ENCODE results near the gene ACTL10.
A peak's percentile ranks its signal among the peaks of the same experiment; 100 is the strongest.

The ACTL10 gene

GRCh38 chr20:33651562-33652048 is 15.1 kb upstream of the ACTL10 start:
- DNase-seq (ENCODE audit: low read depth in 1 of 2, low spot score in 1 of 2) = peak in 1 of 2 experiments; percentile 56
- TF ChIP-seq JUND (IDR thresholded peaks at IDR 0.05; ENCODE audit: low read depth) = no peak
- in situ Hi-C loops (cut with HindIII; ENCODE audit: low pct_unique_long_range_greater_than_20kb, low sequenced_read_pairs) = no loop called here

GRCh38 chr20:33653218-33653899 is 13.4 kb upstream of the ACTL10 start:
- TF ChIP-seq JUND (IDR thresholded peaks at IDR 0.05; ENCODE audit: low read depth) = no peak
- DNase-seq (ENCODE audit: low read depth in 1 of 2, low spot score in 1 of 2) = peak in 1 of 2 experiments; percentile 80
- in situ Hi-C loops (cut with HindIII; ENCODE audit: low pct_unique_long_range_greater_than_20kb, low sequenced_read_pairs) = no loop called here

- in situ Hi-C loops (cut with HindIII; ENCODE audit: low pct_unique_long_range_greater_than_20kb, low sequenced_read_pairs) = no loop called here
- DNase-seq (ENCODE audit: low read depth in 1 of 2, low spot score in 1 of 2) = peak in 1 of 2 experiments; percentile 77
- no peak for TF ChIP-seq JUND (IDR thresholded peaks at IDR 0.05; ENCODE audit: low read depth)
Observed at GRCh38 chr20:33653900-33654596, 12.7 kb upstream of the ACTL10 start.

GRCh38 chr20:33654680-33655161 is 12.0 kb upstream of the ACTL10 start:
- no peak for DNase-seq (ENCODE audit: low read depth in 1 of 2, low spot score in 1 of 2)
- in situ Hi-C loops (cut with HindIII; ENCODE audit: low pct_unique_long_range_greater_than_20kb, low sequenced_read_pairs) = no loop called here
- no peak for TF ChIP-seq JUND (IDR thresholded peaks at IDR 0.05; ENCODE audit: low read depth)

- TF ChIP-seq JUND (IDR thresholded peaks at IDR 0.05; ENCODE audit: low read depth) = no peak
- in situ Hi-C loops (cut with HindIII; ENCODE audit: low pct_unique_long_range_greater_than_20kb, low sequenced_read_pairs) = no loop called here
Observed at GRCh38 chr20:33655164-33655563, 11.6 kb upstream of the ACTL10 start.

GRCh38 chr20:33656010-33656782 is 10.5 kb upstream of the ACTL10 start:
- in situ Hi-C loops (cut with HindIII; ENCODE audit: low pct_unique_long_range_greater_than_20kb, low sequenced_read_pairs) = no loop called here
- DNase-seq (ENCODE audit: low read depth in 1 of 2, low spot score in 1 of 2) = no peak
- TF ChIP-seq JUND (IDR thresholded peaks at IDR 0.05; ENCODE audit: low read depth) = no peak

More at GRCh38 chr20:33655164-33655563, 11.6 kb upstream of the ACTL10 start:
- no peak for DNase-seq (ENCODE audit: low read depth in 1 of 2, low spot score in 1 of 2)

- DNase-seq (ENCODE audit: low read depth in 1 of 2, low spot score in 1 of 2) = no peak
- in situ Hi-C loops (cut with HindIII; ENCODE audit: low pct_unique_long_range_greater_than_20kb, low sequenced_read_pairs) = no loop called here
- TF ChIP-seq JUND (IDR thresholded peaks at IDR 0.05; ENCODE audit: low read depth) = no peak
Observed at GRCh38 chr20:33656783-33657703, 9.7 kb upstream of the ACTL10 start.

- TF ChIP-seq JUND (IDR thresholded peaks at IDR 0.05; ENCODE audit: low read depth) = no peak
- peak in 1 of 2 experiments; percentile 2 for DNase-seq (ENCODE audit: low read depth in 1 of 2, low spot score in 1 of 2)
- in situ Hi-C loops (cut with HindIII; ENCODE audit: low pct_unique_long_range_greater_than_20kb, low sequenced_read_pairs) = no loop called here
Observed at GRCh38 chr20:33657704-33658095, 9.0 kb upstream of the ACTL10 start.

- in situ Hi-C loops (cut with HindIII; ENCODE audit: low pct_unique_long_range_greater_than_20kb, low sequenced_read_pairs) = no loop called here
- no peak for TF ChIP-seq JUND (IDR thresholded peaks at IDR 0.05; ENCODE audit: low read depth)
- DNase-seq (ENCODE audit: low read depth in 1 of 2, low spot score in 1 of 2) = peak in 1 of 2 experiments; percentile 1
Observed at GRCh38 chr20:33658510-33658909, 8.2 kb upstream of the ACTL10 start.

- TF ChIP-seq JUND (IDR thresholded peaks at IDR 0.05; ENCODE audit: low read depth) = no peak
- no peak for DNase-seq (ENCODE audit: low read depth in 1 of 2, low spot score in 1 of 2)
- in situ Hi-C loops (cut with HindIII; ENCODE audit: low pct_unique_long_range_greater_than_20kb, low sequenced_read_pairs) = no loop called here
Observed at GRCh38 chr20:33658929-33659328, 7.8 kb upstream of the ACTL10 start.

- TF ChIP-seq JUND (IDR thresholded peaks at IDR 0.05; ENCODE audit: low read depth) = no peak
- no peak for DNase-seq (ENCODE audit: low read depth in 1 of 2, low spot score in 1 of 2)
- in situ Hi-C loops (cut with HindIII; ENCODE audit: low pct_unique_long_range_greater_than_20kb, low sequenced_read_pairs) = no loop called here
Observed at GRCh38 chr20:33659341-33660034, 7.3 kb upstream of the ACTL10 start.
